22Rv1 (cell line): ENCODE data around the gene SPATA6.
"Not testable (repeated sequence)": the region's sequence is repeated elsewhere in the genome, so short reads cannot be mapped to it uniquely, and the experiment has no call there.

Experiments used
- H3K27ac ChIP-seq: fragments of 450-650 bp; 2 replicates; pipeline ENCODE4 v1.5.1; 2017
- ZFX ChIP-seq: fragments of 450-650 bp; IDR thresholded peaks from 2 replicates; pipeline ENCODE4 v1.6.1; 2017; ENCODE audit warnings: antibody characterized with exemption, borderline replicate concordance
- TF ChIP-seq, protein P1 (sequence below): fragments of 450-650 bp; IDR thresholded peaks from 2 replicates; pipeline ENCODE4 v1.5.1; 2017; ENCODE audit warnings: mild to moderate bottlenecking

The SPATA6 gene

DNA sequence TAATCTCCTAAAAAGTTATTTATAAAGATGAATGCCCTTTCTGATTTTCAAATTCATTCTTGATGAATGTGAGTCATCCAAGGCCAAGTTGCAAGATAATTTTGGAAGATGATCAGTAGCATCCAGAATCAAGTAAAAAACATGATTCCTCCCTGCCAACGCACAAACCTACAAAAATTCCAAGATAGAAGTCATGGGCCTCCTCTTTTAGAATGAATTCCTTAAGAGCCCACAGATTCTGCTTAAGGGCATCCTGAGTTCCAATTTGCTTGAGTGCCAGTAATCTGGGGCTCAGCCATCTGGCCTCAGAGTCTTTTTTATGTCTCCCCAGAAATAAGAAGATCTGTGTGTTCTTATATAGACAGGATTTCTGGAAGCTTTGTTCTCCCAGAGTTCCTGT, 23.2 kb upstream of the SPATA6 start:
- H3K27ac ChIP-seq: no peak overlapping the region
- no peak for TF ChIP-seq ZFX
- TF ChIP-seq, protein P1, sequence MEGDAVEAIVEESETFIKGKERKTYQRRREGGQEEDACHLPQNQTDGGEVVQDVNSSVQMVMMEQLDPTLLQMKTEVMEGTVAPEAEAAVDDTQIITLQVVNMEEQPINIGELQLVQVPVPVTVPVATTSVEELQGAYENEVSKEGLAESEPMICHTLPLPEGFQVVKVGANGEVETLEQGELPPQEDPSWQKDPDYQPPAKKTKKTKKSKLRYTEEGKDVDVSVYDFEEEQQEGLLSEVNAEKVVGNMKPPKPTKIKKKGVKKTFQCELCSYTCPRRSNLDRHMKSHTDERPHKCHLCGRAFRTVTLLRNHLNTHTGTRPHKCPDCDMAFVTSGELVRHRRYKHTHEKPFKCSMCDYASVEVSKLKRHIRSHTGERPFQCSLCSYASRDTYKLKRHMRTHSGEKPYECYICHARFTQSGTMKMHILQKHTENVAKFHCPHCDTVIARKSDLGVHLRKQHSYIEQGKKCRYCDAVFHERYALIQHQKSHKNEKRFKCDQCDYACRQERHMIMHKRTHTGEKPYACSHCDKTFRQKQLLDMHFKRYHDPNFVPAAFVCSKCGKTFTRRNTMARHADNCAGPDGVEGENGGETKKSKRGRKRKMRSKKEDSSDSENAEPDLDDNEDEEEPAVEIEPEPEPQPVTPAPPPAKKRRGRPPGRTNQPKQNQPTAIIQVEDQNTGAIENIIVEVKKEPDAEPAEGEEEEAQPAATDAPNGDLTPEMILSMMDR: no peak

DNA sequence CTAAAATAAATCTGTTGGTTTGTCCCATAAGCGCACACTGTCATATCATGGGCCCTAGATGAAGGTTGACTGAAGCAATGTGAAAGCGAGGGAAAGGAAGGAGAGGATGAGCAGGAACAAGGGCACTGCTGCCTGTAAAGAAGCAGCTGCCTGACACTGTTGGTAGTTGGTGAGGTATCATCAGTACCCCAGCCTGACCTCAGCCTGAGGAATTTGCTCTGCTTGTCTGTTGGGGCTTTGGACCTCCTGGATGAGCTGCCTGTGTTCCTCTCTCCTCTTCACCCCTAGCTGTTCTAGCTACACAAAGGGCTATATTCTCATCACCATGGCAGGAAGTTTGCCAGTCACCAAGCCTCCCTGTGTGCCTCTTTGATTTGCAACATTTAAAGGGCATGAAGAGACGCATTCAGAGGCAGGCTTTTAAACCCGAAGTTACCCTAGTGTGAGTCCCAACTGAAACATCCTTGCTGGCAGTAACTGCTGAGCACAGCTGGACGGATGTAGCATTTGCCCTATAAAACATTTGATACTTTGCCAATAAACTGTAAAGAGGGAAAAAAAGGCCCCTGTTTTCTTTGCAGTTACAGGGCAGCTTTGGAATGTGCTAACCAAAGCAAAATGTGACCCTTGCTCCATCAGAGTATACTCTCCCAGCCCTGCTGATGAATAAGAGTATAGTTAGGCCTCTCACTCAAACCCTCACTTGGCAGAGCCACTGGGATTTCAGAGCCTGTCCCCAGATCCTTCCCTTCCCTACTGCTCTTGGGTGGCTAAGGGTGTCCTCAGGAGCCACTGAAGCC, 22.2 kb upstream of the SPATA6 start:
- no peak overlapping the region for H3K27ac ChIP-seq
- no peak for TF ChIP-seq ZFX
- TF ChIP-seq, protein P1: no peak

DNA sequence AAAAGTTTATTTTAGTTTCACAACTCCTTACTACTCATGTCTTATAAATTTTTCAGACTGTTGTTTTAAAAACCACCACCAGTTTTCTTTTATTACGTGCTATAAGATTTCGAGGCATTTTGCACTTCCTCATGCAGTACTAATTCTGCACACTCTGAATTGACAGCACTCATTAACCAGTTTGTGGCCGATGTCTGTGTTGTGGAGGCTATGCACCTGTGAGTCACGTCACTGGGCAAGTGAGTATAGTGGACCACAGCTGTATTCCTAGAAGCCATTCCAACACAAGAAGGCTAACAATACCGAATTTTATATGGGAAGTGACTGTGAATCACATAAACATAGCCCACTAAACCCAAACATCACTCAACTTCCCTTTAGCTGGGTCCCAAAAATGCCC, 21.0 kb upstream of the SPATA6 start:
- H3K27ac ChIP-seq: no peak overlapping the region
- TF ChIP-seq, protein P1: no peak
- TF ChIP-seq ZFX: no peak

DNA sequence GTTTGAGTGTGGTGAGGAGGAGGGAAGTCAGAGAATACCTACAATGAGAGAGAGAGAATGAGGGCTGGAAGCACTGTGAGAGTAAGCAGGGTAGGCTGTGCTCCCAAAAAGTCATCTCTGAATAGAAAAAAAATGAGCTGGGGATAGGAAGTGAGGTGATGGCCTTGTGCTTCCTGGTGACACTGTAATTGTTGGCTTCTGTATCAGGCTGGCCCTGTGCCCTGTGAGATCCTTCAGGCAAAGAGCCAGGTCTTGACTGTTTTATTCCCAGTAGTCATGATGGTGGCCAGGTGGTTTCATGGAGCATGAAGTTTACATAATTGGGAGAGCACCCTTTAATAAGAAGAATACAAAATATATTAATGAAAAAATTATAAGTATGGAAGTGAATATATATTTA, 20.4 kb upstream of the SPATA6 start:
- TF ChIP-seq, protein P1: no peak
- TF ChIP-seq ZFX: no peak
- no peak overlapping the region for H3K27ac ChIP-seq

DNA sequence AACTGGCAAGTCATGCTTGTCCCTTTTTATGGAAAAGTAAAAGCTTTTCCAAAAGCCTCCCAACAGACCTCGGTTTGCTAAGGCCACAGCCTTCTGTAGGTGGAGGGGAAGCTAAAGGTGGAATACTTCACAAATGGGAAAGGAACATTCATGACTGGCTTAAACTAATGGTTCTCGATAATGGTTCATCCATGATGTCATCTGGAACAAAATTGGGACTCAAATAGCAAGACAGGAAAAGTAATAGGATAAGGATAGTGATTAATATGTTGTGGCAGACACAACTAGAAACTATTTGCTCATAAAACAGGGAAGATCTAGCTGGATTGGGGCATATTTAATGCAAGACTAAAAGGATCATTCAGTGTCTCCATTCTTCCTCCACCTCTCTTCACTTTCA, 16.7 kb upstream of the SPATA6 start:
- no peak overlapping the region for H3K27ac ChIP-seq
- no peak for TF ChIP-seq ZFX
- TF ChIP-seq, protein P1: no peak

DNA sequence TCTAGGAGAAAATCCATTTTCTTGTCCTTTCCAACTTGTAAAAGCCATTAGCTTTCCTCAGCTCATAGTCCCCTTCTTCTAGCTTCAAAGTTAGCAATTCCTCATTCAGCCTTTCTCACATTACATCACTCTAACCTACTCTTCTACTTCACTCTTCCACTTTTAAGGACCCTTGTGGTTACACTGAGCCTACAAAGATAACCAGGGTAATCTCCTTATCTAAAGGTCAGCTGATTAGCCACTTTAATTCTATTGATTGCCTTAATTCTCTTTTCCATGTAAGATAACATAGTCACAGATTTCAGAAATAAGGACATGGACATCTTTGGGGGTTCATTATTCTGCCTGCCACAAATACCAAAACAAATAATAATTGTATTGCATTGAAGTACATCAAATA, 8.5 kb upstream of the SPATA6 start:
- TF ChIP-seq, protein P1: no peak
- no peak for TF ChIP-seq ZFX

DNA sequence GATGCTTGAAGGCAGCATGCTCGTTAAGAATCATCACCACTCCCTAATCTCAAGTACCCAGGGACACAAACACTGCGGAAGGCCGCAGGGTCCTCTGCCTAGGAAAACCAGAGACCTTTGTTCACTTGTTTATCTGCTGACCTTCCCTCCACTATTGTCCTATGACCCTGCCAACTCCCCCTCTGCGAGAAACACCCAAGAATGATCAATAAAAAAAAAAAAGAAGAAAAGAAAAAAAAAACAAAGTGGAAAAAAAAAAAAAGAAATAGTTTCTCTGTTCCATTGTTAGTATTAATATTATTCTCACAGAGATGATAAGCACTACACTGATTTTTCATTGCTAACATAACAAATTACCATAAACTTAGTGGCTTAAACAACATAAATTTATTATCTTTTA, 8.0 kb upstream of the SPATA6 start:
- H3K27ac ChIP-seq: not testable (repeated sequence)

More for the DNA sequence above, 8.5 kb upstream of the SPATA6 start:
- H3K27ac ChIP-seq: no peak overlapping the region

DNA sequence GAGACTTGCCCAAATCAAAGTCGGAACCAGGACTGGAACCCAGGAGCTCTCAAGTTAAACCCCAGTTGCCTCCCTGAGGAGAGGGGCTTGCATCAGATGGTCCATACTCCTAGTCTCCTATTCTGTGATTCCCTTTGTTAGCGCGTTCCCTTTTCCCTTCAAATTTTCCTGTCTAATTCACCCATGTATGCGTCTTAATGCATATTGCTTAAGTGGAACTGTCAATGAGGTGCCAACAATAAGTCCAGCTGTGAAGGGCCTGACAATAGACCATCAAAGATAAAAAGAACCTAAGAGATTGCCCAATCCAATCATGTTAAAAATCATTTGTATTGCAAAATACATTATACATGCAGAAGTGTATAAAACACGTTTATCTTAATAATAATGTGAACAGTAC, 634 bp upstream of the SPATA6 start:
- H3K27ac ChIP-seq: peak overlapping the region; percentile 43; the same call in 1 of the 2 replicates

More for the DNA sequence above, 634 bp upstream of the SPATA6 start:
- TF ChIP-seq, protein P1: no peak
- no peak for TF ChIP-seq ZFX
